ENCODE data around the gene RILPL2. TPM values are rescaled to one million over a fixed set of nuclear protein-coding genes. Genes with fewer than 3 reads are reported as not detected.
A peak's percentile ranks its signal among the peaks of the same experiment; 100 is the strongest.
"Not testable (repeated sequence)": the region's sequence is repeated elsewhere in the genome, so short reads cannot be mapped to it uniquely, and the experiment has no call there.

Gene RILPL2
- total and polyA plus RNA-seq, 11 donors = 1.6 to 3.4 (median 2.2) TPM

GRCh38 chr12:123482876-123483275 lies 46.4 kb upstream of the RILPL2 start:
- H3K9me3 ChIP-seq = no peaks in the 10 kb centered on the region
- ATAC-seq (no peak), DNase-seq (no peak)
- WGBS, 4 donors = 88 to 96% (median 92%) methylated on average over 6 of the region's 6 CpGs
- H3K27me3 ChIP-seq = no peaks in the 10 kb centered on the region
- no peak overlapping the region for H3K4me3 ChIP-seq
- H3K27ac ChIP-seq = peak overlapping the region in 1 of 12 donors; percentile 37
- intact Hi-C loops (cut with DNase I) = loop anchor here in 1 of 10 donors (5.0 kb wide), 1 partner anchor 34 kb away; no protein-coding TSS in a partner anchor
- peaks cover 0 to 55% (median 23%) of the 10 kb centered on the region in 9 donors for H3K36me3 ChIP-seq
- TF ChIP-seq, protein P1, sequence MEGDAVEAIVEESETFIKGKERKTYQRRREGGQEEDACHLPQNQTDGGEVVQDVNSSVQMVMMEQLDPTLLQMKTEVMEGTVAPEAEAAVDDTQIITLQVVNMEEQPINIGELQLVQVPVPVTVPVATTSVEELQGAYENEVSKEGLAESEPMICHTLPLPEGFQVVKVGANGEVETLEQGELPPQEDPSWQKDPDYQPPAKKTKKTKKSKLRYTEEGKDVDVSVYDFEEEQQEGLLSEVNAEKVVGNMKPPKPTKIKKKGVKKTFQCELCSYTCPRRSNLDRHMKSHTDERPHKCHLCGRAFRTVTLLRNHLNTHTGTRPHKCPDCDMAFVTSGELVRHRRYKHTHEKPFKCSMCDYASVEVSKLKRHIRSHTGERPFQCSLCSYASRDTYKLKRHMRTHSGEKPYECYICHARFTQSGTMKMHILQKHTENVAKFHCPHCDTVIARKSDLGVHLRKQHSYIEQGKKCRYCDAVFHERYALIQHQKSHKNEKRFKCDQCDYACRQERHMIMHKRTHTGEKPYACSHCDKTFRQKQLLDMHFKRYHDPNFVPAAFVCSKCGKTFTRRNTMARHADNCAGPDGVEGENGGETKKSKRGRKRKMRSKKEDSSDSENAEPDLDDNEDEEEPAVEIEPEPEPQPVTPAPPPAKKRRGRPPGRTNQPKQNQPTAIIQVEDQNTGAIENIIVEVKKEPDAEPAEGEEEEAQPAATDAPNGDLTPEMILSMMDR (IDR thresholded peaks at IDR 0.05) = no peak
- no peak for TF ChIP-seq POLR2A (IDR thresholded peaks at IDR 0.05)
- H3K4me1 ChIP-seq = peaks cover 0 to 30% (median 15%) of the 10 kb centered on the region in 12 donors

GRCh38 chr12:123481251-123481650 lies 44.8 kb upstream of the RILPL2 start:
- intact Hi-C loops (cut with DNase I) = loop anchor here in 1 of 10 donors (5.0 kb wide), 1 partner anchor 36 kb away; no protein-coding TSS in a partner anchor
- peaks cover 0 to 63% (median 25%) of the 10 kb centered on the region in 9 donors for H3K36me3 ChIP-seq
- not testable (repeated sequence) for H3K4me3 ChIP-seq, DNase-seq, H3K27me3 ChIP-seq, H3K9me3 ChIP-seq, ATAC-seq
- 89 to 95% (median 92%) methylated on average over 5 of the region's 5 CpGs for WGBS, 4 donors
- peaks cover 0 to 32% (median 16%) of the 10 kb centered on the region in 12 donors for H3K4me1 ChIP-seq
- H3K27ac ChIP-seq = peak overlapping the region in 2 of 12 donors; percentile 90 to 92

GRCh38 chr12:123479442-123480180 lies 43.1 kb upstream of the RILPL2 start:
- peak; percentile 45 to 68 (median 56) for ATAC-seq
- H3K4me1 ChIP-seq = peaks cover 0 to 44% (median 20%) of the 10 kb centered on the region in 12 donors
- H3K27me3 ChIP-seq = no peaks in the 10 kb centered on the region
- no peaks in the 10 kb centered on the region for H3K9me3 ChIP-seq
- TF ChIP-seq POLR2A (IDR thresholded peaks at IDR 0.05) = no peak
- TF ChIP-seq, protein P1 (IDR thresholded peaks at IDR 0.05) = no peak
- peaks cover 0 to 57% (median 21%) of the 10 kb centered on the region in 9 donors for H3K36me3 ChIP-seq
- 59 to 70% (median 68%) methylated on average over 9 to 14 of the region's 14 CpGs for WGBS, 4 donors
- intact Hi-C loops (cut with DNase I) = loop anchor here in 3 of 10 donors (2.0 to 5.0 kb wide), 3 partner anchors 38 to 53 kb away; partner anchors contain the start of gene RILPL1 (in 2 of the 3)
- peak in 2 of 5 donors; percentile 36 to 44 for DNase-seq
- H3K27ac ChIP-seq = peak overlapping the region; percentile 71 to 95 (median 86)
- H3K4me3 ChIP-seq = peak overlapping the region in 1 of 12 donors; percentile 32

DNA sequence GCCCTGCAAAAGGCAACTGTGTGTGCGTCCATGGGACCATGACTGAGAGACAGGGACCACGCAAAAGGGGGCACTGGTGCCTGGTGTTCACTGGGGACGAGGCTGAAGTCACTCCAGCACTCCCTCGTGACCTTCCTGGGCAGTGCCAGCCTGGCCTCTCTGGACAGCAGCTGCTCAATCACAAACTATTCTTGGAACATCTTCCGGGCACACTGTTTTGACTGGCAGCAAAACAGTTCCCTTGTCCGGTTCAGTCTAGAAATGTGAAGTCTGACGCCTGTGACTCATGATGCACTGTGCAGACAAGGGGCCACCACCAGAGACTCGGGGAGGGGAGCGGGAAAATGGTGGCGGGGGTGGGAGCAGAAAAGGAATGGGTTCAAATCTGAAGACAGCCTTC lies 42.3 kb upstream of the RILPL2 start:
- 47 to 56% (median 51%) methylated on average over 10 of the region's 10 CpGs for WGBS, 4 donors
- DNase-seq (peak; percentile 73 to 88 (median 77)), ATAC-seq (peak; percentile 86 to 90 (median 88))
- H3K27ac ChIP-seq = peak overlapping the region; percentile 71 to 95 (median 86)
- intact Hi-C loops (cut with DNase I) = loop anchor here in 3 of 10 donors (2.0 to 5.0 kb wide), 2 partner anchors 42 to 54 kb away; partner anchors contain the start of gene RILPL1 (in 2 of the 3)
- H3K4me3 ChIP-seq = peak overlapping the region in 1 of 12 donors; percentile 32
- peaks cover 0 to 51% (median 23%) of the 10 kb centered on the region in 12 donors for H3K4me1 ChIP-seq
- TF ChIP-seq POLR2A (IDR thresholded peaks at IDR 0.05) = no peak
- TF ChIP-seq, protein P1 (IDR thresholded peaks at IDR 0.05) = no peak
- H3K36me3 ChIP-seq = peaks cover 0 to 50% (median 18%) of the 10 kb centered on the region in 9 donors
- no peaks in the 10 kb centered on the region for H3K9me3 ChIP-seq
- no peaks in the 10 kb centered on the region for H3K27me3 ChIP-seq
